HG02610 (cell line): ENCODE results near the gene RAB3GAP2.
"Not testable (repeated sequence)": the region's sequence is repeated elsewhere in the genome, so short reads cannot be mapped to it uniquely, and the experiment has no call there.

Experiments used
- ATAC-seq: cut with Tn5 transposase; IDR thresholded peaks from one replicate; pipeline ENCODE4 v1.9.1; 2021; ENCODE audit warnings: mild to moderate bottlenecking, moderate library complexity; ENCODE audit not compliant: unreplicated experiment

RAB3GAP2 gene

GRCh38 chr1:220149742-220150141 is 122.5 kb downstream of the RAB3GAP2 start:
- peak; percentile 64 for ATAC-seq

GRCh38 chr1:220144051-220144450 is 128.2 kb downstream of the RAB3GAP2 start:
- no peak for ATAC-seq

GRCh38 chr1:220139966-220140365 is 132.3 kb downstream of the RAB3GAP2 start:
- ATAC-seq, result no peak

- ATAC-seq, result peak; percentile 57
Measured at GRCh38 chr1:220137019-220137786, 135.1 kb downstream of the RAB3GAP2 start.

- no peak for ATAC-seq
Measured at GRCh38 chr1:220135755-220136154, 136.5 kb downstream of the RAB3GAP2 start.

GRCh38 chr1:220129479-220130210 is 142.6 kb downstream of the RAB3GAP2 start:
- ATAC-seq, result no peak

- ATAC-seq, result no peak
Measured at GRCh38 chr1:220127076-220127475, 145.2 kb downstream of the RAB3GAP2 start.

- no peak for ATAC-seq
Measured at GRCh38 chr1:220124542-220124941, 147.7 kb downstream of the RAB3GAP2 start.

- ATAC-seq, result no peak
Measured at GRCh38 chr1:220123889-220124288, 148.4 kb downstream of the RAB3GAP2 start.

- no peak for ATAC-seq
Measured at GRCh38 chr1:220123066-220123465, 149.2 kb downstream of the RAB3GAP2 start.

- ATAC-seq, result no peak
Measured at GRCh38 chr1:220121791-220122530, 150.3 kb downstream of the RAB3GAP2 start.

- no peak for ATAC-seq
Measured at GRCh38 chr1:220119043-220119512, 153.2 kb downstream of the RAB3GAP2 start.

GRCh38 chr1:220113136-220113695 is 159.0 kb downstream of the RAB3GAP2 start:
- no peak for ATAC-seq

- ATAC-seq, result not testable (repeated sequence)
Measured at GRCh38 chr1:220112600-220112999, 159.7 kb downstream of the RAB3GAP2 start.

- not testable (repeated sequence) for ATAC-seq
Measured at GRCh38 chr1:220110473-220110872, 161.8 kb downstream of the RAB3GAP2 start.

- no peak for ATAC-seq
Measured at GRCh38 chr1:220099826-220100225, 172.4 kb downstream of the RAB3GAP2 start.
